HG03025 (cell line): Measurements from ENCODE around the gene ANKRD50.

ENCODE experiments used
- ATAC-seq: cut with Tn5 transposase; IDR thresholded peaks from one replicate; pipeline ENCODE4 v1.9.1; 2021; ENCODE audit warnings: mild to moderate bottlenecking, moderate library complexity; ENCODE audit not compliant: unreplicated experiment, low FRiP score

ANKRD50 gene

GRCh38 chr4:124710015-124710741, 2.4 kb downstream of the ANKRD50 start:
- ATAC-seq = no peak

- no peak for ATAC-seq
Observed at GRCh38 chr4:124708517-124709300, 3.8 kb downstream of the ANKRD50 start.

GRCh38 chr4:124705393-124705792, 7.1 kb downstream of the ANKRD50 start:
- ATAC-seq = no peak

GRCh38 chr4:124703154-124703553, 9.4 kb downstream of the ANKRD50 start:
- no peak for ATAC-seq

GRCh38 chr4:124697441-124697840, 15.1 kb downstream of the ANKRD50 start:
- ATAC-seq = no peak

GRCh38 chr4:124696182-124696581, 16.4 kb downstream of the ANKRD50 start:
- no peak for ATAC-seq

- ATAC-seq = no peak
Observed at GRCh38 chr4:124694946-124695598, 17.5 kb downstream of the ANKRD50 start.

GRCh38 chr4:124694306-124694705, 18.2 kb downstream of the ANKRD50 start:
- ATAC-seq = no peak

GRCh38 chr4:124691801-124692200, 20.7 kb downstream of the ANKRD50 start:
- ATAC-seq = no peak

GRCh38 chr4:124686279-124686678, 26.3 kb downstream of the ANKRD50 start:
- ATAC-seq = no peak

- ATAC-seq = no peak
Observed at GRCh38 chr4:124685851-124686250, 26.7 kb downstream of the ANKRD50 start.

GRCh38 chr4:124684301-124684700, 28.2 kb downstream of the ANKRD50 start:
- ATAC-seq = no peak

- ATAC-seq = no peak
Observed at GRCh38 chr4:124682384-124682783, 30.1 kb downstream of the ANKRD50 start.

GRCh38 chr4:124666496-124666895, 46.0 kb downstream of the ANKRD50 start:
- ATAC-seq = no peak

- no peak for ATAC-seq
Observed at GRCh38 chr4:124658795-124659194, 53.7 kb downstream of the ANKRD50 start.

GRCh38 chr4:124650614-124651013, 61.9 kb downstream of the ANKRD50 start:
- ATAC-seq = no peak

GRCh38 chr4:124647599-124647998, 64.9 kb downstream of the ANKRD50 start:
- ATAC-seq = no peak

GRCh38 chr4:124644621-124645020, 67.9 kb downstream of the ANKRD50 start:
- no peak for ATAC-seq

GRCh38 chr4:124642846-124643245, 69.7 kb downstream of the ANKRD50 start:
- ATAC-seq = no peak

- ATAC-seq = no peak
Observed at GRCh38 chr4:124641715-124642381, 70.7 kb downstream of the ANKRD50 start.
